GM10847 (cell line): ENCODE results near the gene FAM236A.
"Not testable (repeated sequence)": the region's sequence is repeated elsewhere in the genome, so short reads cannot be mapped to it uniquely, and the experiment has no call there.

Experiments
- POLR2A ChIP-seq: IDR thresholded peaks from 2 replicates; pipeline ENCODE4 v1.6.1; 2011; ENCODE audit not compliant: insufficient read length; ENCODE audit errors: extremely low read depth

The FAM236A gene

GRCh38 chrX:72937906-72938305, at the start of gene FAM236A:
Gene FAM236A, plus strand, starts transcription at chrX:72938206. Its CDS starts 57 bp downstream, at chrX:72938263.
- TF ChIP-seq POLR2A: not testable (repeated sequence)

- not testable (repeated sequence) for TF ChIP-seq POLR2A
These were observed 25.7 kb upstream of the FAM236A start, which contains the start of gene FAM236C for GRCh38 chrX:72912315-72912714. Gene FAM236C, plus strand, starts transcription at chrX:72912615. Its CDS starts 100 bp downstream, at chrX:72912715.

GRCh38 chrX:72943819-72944169, 5.8 kb downstream of the FAM236A start, which contains the start of gene DMRTC1:
Gene DMRTC1, minus strand, starts transcription at chrX:72943837. Its CDS starts 68,143 bp downstream, at chrX:72875694.
- not testable (repeated sequence) for TF ChIP-seq POLR2A
